H9 (cell line): ENCODE measurements around the gene POLH. TPM values are rescaled to one million over a fixed set of nuclear protein-coding genes. Genes with fewer than 3 reads are reported as not detected.

Experiments
- DNase-seq: peaks from one replicate; pipeline ENCODE4 v3.0.0-alpha.2; 2017
- H2AFZ ChIP-seq: one replicate; pipeline ENCODE4 v1.6.1; 2013; ENCODE audit warnings: mild to moderate bottlenecking, low read length, control low read depth, moderate library complexity
- H2AK5ac ChIP-seq: 2 replicates; pipeline ENCODE4 v1.6.1; 2013; ENCODE audit warnings: low read length, control low read depth, mixed read lengths; ENCODE audit not compliant: insufficient read length
- H2BK120ac ChIP-seq: one replicate; pipeline ENCODE4 v1.6.1; 2013; ENCODE audit warnings: low read depth, mild to moderate bottlenecking, low read length, control low read depth, inconsistent platforms; ENCODE audit not compliant: poor library complexity, severe bottlenecking
- H2BK12ac ChIP-seq: 2 replicates; pipeline ENCODE4 v1.6.1; 2013; ENCODE audit warnings: low read length, control low read depth, mixed read lengths, low read depth; ENCODE audit not compliant: insufficient read length
- H2BK15ac ChIP-seq: 2 replicates; pipeline ENCODE4 v1.6.1; 2013; ENCODE audit warnings: low read depth, low read length, control low read depth
- H2BK20ac ChIP-seq: one replicate; pipeline ENCODE4 v1.6.1; 2013; ENCODE audit warnings: low read depth, mild to moderate bottlenecking, low read length, control low read depth, inconsistent platforms; ENCODE audit not compliant: poor library complexity, severe bottlenecking
- H2BK5ac ChIP-seq: 2 replicates; pipeline ENCODE4 v1.6.1; 2013; ENCODE audit warnings: low read length, control low read depth, mixed read lengths; ENCODE audit not compliant: insufficient read length
- H3K14ac ChIP-seq: 2 replicates; pipeline ENCODE4 v1.6.1; 2013; ENCODE audit warnings: low read length, control low read depth; ENCODE audit not compliant: insufficient read depth
- H3K18ac ChIP-seq: 2 replicates; pipeline ENCODE4 v1.6.1; 2013; ENCODE audit warnings: low read depth, mild to moderate bottlenecking, mixed read lengths, low read length, control low read depth; ENCODE audit not compliant: insufficient read length
- H3K23ac ChIP-seq: 2 replicates; pipeline ENCODE4 v1.6.1; 2013; ENCODE audit warnings: low read length, control low read depth, mixed read lengths, low read depth; ENCODE audit not compliant: insufficient read length
- H3K23me2 ChIP-seq: 2 replicates; pipeline ENCODE4 v1.6.1; 2013; ENCODE audit warnings: low read depth, mild to moderate bottlenecking, mixed read lengths, low read length, control low read depth; ENCODE audit not compliant: insufficient read length, poor library complexity, severe bottlenecking
- H3K27ac ChIP-seq: 2 replicates; pipeline ENCODE4 v1.5.1; 2013; ENCODE audit warnings: low read length, control low read depth, mixed read lengths, low read depth; ENCODE audit not compliant: insufficient read length
- H3K27me3 ChIP-seq: 2 replicates; pipeline ENCODE4 v1.6.1; 2013; ENCODE audit warnings: low read length, control low read depth, inconsistent platforms; ENCODE audit not compliant: insufficient read depth
- H3K4ac ChIP-seq: 2 replicates; pipeline ENCODE4 v1.6.1; 2013; ENCODE audit warnings: low read depth, mild to moderate bottlenecking, control low read depth, inconsistent platforms, low read length, moderate library complexity
- H3K4me1 ChIP-seq: 2 replicates; pipeline ENCODE4 v1.6.1; 2013; ENCODE audit warnings: low read length, control low read depth, inconsistent platforms; ENCODE audit not compliant: insufficient read depth
- H3K4me2 ChIP-seq: 2 replicates; pipeline ENCODE4 v1.6.1; 2013; ENCODE audit warnings: low read length, control low read depth, mixed read lengths; ENCODE audit not compliant: insufficient read length, insufficient read depth
- H3K56ac ChIP-seq: 2 replicates; pipeline ENCODE4 v1.6.1; 2013; ENCODE audit warnings: low read depth, mild to moderate bottlenecking, mixed read lengths, low read length, control low read depth; ENCODE audit not compliant: insufficient read length
- H3K79me1 ChIP-seq: 2 replicates; pipeline ENCODE4 v1.6.1; 2013; ENCODE audit warnings: low read depth, mild to moderate bottlenecking, moderate library complexity, low read length, control low read depth, inconsistent platforms; ENCODE audit not compliant: insufficient read depth, poor library complexity, severe bottlenecking
- H3K79me2 ChIP-seq: 2 replicates; pipeline ENCODE4 v1.6.1; 2013; ENCODE audit warnings: low read length, control low read depth, inconsistent platforms; ENCODE audit not compliant: insufficient read depth
- H3K9ac ChIP-seq: 2 replicates; pipeline ENCODE4 v1.6.1; 2013; ENCODE audit warnings: low read length, control low read depth, mixed read lengths; ENCODE audit not compliant: insufficient read length; ENCODE audit errors: extremely low read depth
- H3K9me3 ChIP-seq: one replicate; pipeline ENCODE4 v1.6.1; 2013; ENCODE audit warnings: low read depth, low read length, inconsistent platforms; ENCODE audit not compliant: control insufficient read depth
- H3T11ph ChIP-seq: one replicate; pipeline ENCODE4 v1.6.1; 2013; ENCODE audit warnings: mild to moderate bottlenecking, low read length, control low read depth, inconsistent platforms
- H4K20me1 ChIP-seq: one replicate; pipeline ENCODE4 v1.6.1; 2013; ENCODE audit not compliant: control insufficient read depth, insufficient read length, insufficient read depth
- H4K5ac ChIP-seq: 2 replicates; pipeline ENCODE4 v1.6.1; 2013; ENCODE audit warnings: low read depth, mild to moderate bottlenecking, mixed read lengths, low read length, control low read depth; ENCODE audit not compliant: insufficient read length
- H4K8ac ChIP-seq: replicated peaks from 2 replicates; pipeline ENCODE4 v1.6.1; 2013; ENCODE audit warnings: low read length, control low read depth, mixed read lengths, low read depth; ENCODE audit not compliant: insufficient read length
- H4K91ac ChIP-seq: 2 replicates; pipeline ENCODE4 v1.6.1; 2013; ENCODE audit warnings: low read depth, mild to moderate bottlenecking, moderate library complexity, mixed read lengths, low read length, control low read depth; ENCODE audit not compliant: insufficient read length
- H3K27ac Mint-ChIP-seq, 3 experiments: 2 replicates in 2 of 3; 3 replicates in 1 of 3; pipeline ENCODE4 v1.8.0; 2020 to 2021; ENCODE audit warnings: mixed read lengths in 3 of 3, mild to moderate bottlenecking in 1 of 3, moderate library complexity in 1 of 3
- H3K27me3 Mint-ChIP-seq: 2 replicates; pipeline ENCODE4 v1.8.0; 2021; ENCODE audit warnings: low read depth, mild to moderate bottlenecking, moderate library complexity, mixed read lengths
- H3K36me3 Mint-ChIP-seq, 3 experiments: 2 replicates in 2 of 3; 3 replicates in 1 of 3; pipeline ENCODE4 v1.8.0; 2020 to 2021; ENCODE audit warnings: low read depth in 3 of 3, mixed read lengths in 3 of 3; ENCODE audit not compliant: insufficient read depth in 1 of 3
- H3K4me1 Mint-ChIP-seq, 2 experiments: 2 replicates each; pipeline ENCODE4 v1.8.0; 2020; ENCODE audit warnings: mixed read lengths in 2 of 2
- H3K4me3 Mint-ChIP-seq, 2 experiments: 2 replicates in 1 of 2; 3 replicates in 1 of 2; pipeline ENCODE4 v1.8.0; 2020 to 2021; ENCODE audit warnings: mild to moderate bottlenecking in 2 of 2, mixed read lengths in 2 of 2, moderate library complexity in 1 of 2
- H3K9me3 Mint-ChIP-seq, 2 experiments: 2 replicates in 1 of 2; 3 replicates in 1 of 2; pipeline ENCODE4 v1.8.0; 2020; ENCODE audit warnings: mild to moderate bottlenecking in 2 of 2, mixed read lengths in 2 of 2, moderate library complexity in 1 of 2
- CTCF ChIP-seq: fragments of 200-600 bp; sonication (generic); conservative IDR thresholded peaks from 3 replicates; pipeline ENCODE4 v1.8.0; 2021; ENCODE audit warnings: antibody characterized with exemption, mild to moderate bottlenecking
- WGBS: extraction: QIAGEN DNeasy Blood & Tissue Kit; methylation state at CpG from one replicate; pipeline ENCODE4 v1.1.7; 2013; ENCODE audit warnings: missing lambda C conversion rate, low lambda C conversion rate, mixed read lengths; ENCODE audit not compliant: insufficient read length; ENCODE audit errors: extremely low coverage; 5-methylcytosine and 5-hydroxymethylcytosine counted together
- total RNA-seq: library from RNA; stranded (reverse); gene quantifications from 2 replicates; pipeline ENCODE4 v1.2.1, GENCODE V29; 2021

Gene POLH
- total RNA-seq, 1 experiment from 2014 or later: 12.6 TPM

- Histone ChIP-seq H3K14ac (peak within 1 kb of the TSS; percentile 94), H3K18ac (peak within 1 kb of the TSS; percentile 92), H4K8ac (peak within 1 kb of the TSS; percentile 7), H3K4me2 (peak within 1 kb of the TSS; percentile 98), H4K5ac (peak within 1 kb of the TSS; percentile 74), H3T11ph (peak within 1 kb of the TSS; percentile 40), H2BK20ac (no peak within 1 kb of the TSS), H3K23ac (no peak within 1 kb of the TSS), H4K20me1 (no peaks in the 10 kb centered on the region), H4K91ac (no peak within 1 kb of the TSS), H3K4ac (no peak within 1 kb of the TSS; the same call in 1 of the 2 replicates), H2BK5ac (peak within 1 kb of the TSS; percentile 80), H3K79me2 (no peaks in the 10 kb centered on the region), H2BK12ac (peak within 1 kb of the TSS; percentile 19), H2BK15ac (no peak within 1 kb of the TSS), H3K9ac (peak within 1 kb of the TSS; percentile 86), H3K79me1 (peaks cover 6% of the 10 kb centered on the region), H3K27me3 (no peaks in the 10 kb centered on the region), H2BK120ac (peak within 1 kb of the TSS; percentile 30), H3K23me2 (peaks cover 8% of the 10 kb centered on the region), H3K56ac (no peak within 1 kb of the TSS), H3K9me3 (no peaks in the 10 kb centered on the region), H2AK5ac (no peak within 1 kb of the TSS), H3K4me1 (no peaks in the 10 kb centered on the region), H2AFZ (no peak within 1 kb of the TSS), H3K27ac (peak within 1 kb of the TSS; percentile 74)
- Mint-ChIP-seq H3K36me3 (peaks cover 21 to 40% (median 38%) of the 10 kb centered on the region in 3 experiments; a peak in 6 of 7 replicates), H3K4me3 (peak within 1 kb of the TSS; percentile 96 to 99), H3K27ac (peak within 1 kb of the TSS; percentile 98 to 100 (median 100)), H3K4me1 (peaks cover 18 to 19% of the 10 kb centered on the region in 2 experiments), H3K9me3 (no peaks in the 10 kb centered on the region; a peak in 1 of 5 replicates), H3K27me3 (no peaks in the 10 kb centered on the region)
- no CpG with 5 or more reads among the region's 46 CpGs for WGBS
- peak; percentile 99 for DNase-seq
- no peak for TF ChIP-seq CTCF
Measured at GRCh38 chr6:43629104-43629504, 53.1 kb downstream of the POLH start, which contains the start of gene GTPBP2. Gene GTPBP2, minus strand, starts transcription at chr6:43629264. Its CDS starts 102 bp downstream, at chr6:43629162.
